ENCODE data around the gene C20orf144. TPM values are rescaled to one million over a fixed set of nuclear protein-coding genes. Genes with fewer than 3 reads are reported as not detected.

The C20orf144 gene
- total and polyA plus RNA-seq, 4 donors = not detected

DNA sequence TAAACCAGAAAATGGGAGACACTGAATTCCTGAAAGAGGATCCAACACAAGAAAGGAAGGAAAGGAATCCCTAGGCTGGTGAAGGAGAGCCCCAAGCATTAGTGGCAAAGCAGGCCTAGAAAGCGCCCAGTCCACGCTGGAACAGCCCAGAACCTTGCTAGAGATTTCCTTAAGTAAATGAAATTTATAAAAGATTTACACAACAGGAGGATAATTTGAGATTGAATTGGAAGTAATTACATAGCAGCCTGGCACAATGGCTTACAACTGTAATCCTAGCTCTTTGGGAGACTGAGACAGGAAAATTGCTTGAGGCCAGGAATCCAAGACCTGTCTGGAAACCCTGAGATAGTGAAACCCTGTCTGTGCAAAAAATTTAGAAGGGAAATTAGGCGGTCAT is 26.8 kb upstream of the C20orf144 start:
- H3K27ac ChIP-seq (ENCODE audit: low read depth in 1 of 2, low read length in 2 of 2) = no peak overlapping the region
- H3K27me3 ChIP-seq (ENCODE audit: control insufficient read depth in 4 of 4, insufficient read depth in 4 of 4, low read length in 3 of 4) = no peaks in the 10 kb centered on the region
- H3K4me1 ChIP-seq (ENCODE audit: control insufficient read depth in 4 of 4, insufficient read depth in 4 of 4, low read length in 3 of 4) = peaks cover 0 to 5% (median 0%) of the 10 kb centered on the region in 4 donors
- no peaks in the 10 kb centered on the region for H3K9me3 ChIP-seq (ENCODE audit: control insufficient read depth in 4 of 4, low read length in 3 of 4)
- H3K4me3 ChIP-seq (ENCODE audit: low read depth in 1 of 3, low read length in 3 of 3) = no peak overlapping the region
- no peak overlapping the region for H3K9ac ChIP-seq (ENCODE audit: low read depth in 1 of 2, low read length in 2 of 2)
- peaks cover 1 to 33% (median 18%) of the 10 kb centered on the region in 4 donors for H3K36me3 ChIP-seq (ENCODE audit: control insufficient read depth in 4 of 4, insufficient read depth in 3 of 4, low read depth in 1 of 4, low read length in 3 of 4)
- TF ChIP-seq RAD21 (IDR thresholded peaks at IDR 0.05) (no peak), TAF1 (conservative IDR thresholded peaks at IDR 0.05) (no peak), EGR1 (IDR thresholded peaks at IDR 0.05; ENCODE audit: low read depth in 2 of 2) (no peak), JUND (IDR thresholded peaks at IDR 0.05) (no peak), RXRA (IDR thresholded peaks at IDR 0.05) (no peak), SP1 (IDR thresholded peaks at IDR 0.05) (no peak), HNF4A (conservative IDR thresholded peaks at IDR 0.05) (no peak), YY1 (IDR thresholded peaks at IDR 0.05) (no peak), HNF4G (IDR thresholded peaks at IDR 0.05) (no peak), FOXA2 (IDR thresholded peaks at IDR 0.05) (no peak), NR2F2 (IDR thresholded peaks at IDR 0.05) (no peak), GABPA (IDR thresholded peaks at IDR 0.05 in 1 of 2, conservative IDR thresholded peaks at IDR 0.05 in 1 of 2) (no peak), FOXA1 (IDR thresholded peaks at IDR 0.05) (no peak)
- TF ChIP-seq, protein P1, sequence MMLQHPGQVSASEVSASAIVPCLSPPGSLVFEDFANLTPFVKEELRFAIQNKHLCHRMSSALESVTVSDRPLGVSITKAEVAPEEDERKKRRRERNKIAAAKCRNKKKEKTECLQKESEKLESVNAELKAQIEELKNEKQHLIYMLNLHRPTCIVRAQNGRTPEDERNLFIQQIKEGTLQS (IDR thresholded peaks at IDR 0.05) = no peak
- TF ChIP-seq, protein P2, sequence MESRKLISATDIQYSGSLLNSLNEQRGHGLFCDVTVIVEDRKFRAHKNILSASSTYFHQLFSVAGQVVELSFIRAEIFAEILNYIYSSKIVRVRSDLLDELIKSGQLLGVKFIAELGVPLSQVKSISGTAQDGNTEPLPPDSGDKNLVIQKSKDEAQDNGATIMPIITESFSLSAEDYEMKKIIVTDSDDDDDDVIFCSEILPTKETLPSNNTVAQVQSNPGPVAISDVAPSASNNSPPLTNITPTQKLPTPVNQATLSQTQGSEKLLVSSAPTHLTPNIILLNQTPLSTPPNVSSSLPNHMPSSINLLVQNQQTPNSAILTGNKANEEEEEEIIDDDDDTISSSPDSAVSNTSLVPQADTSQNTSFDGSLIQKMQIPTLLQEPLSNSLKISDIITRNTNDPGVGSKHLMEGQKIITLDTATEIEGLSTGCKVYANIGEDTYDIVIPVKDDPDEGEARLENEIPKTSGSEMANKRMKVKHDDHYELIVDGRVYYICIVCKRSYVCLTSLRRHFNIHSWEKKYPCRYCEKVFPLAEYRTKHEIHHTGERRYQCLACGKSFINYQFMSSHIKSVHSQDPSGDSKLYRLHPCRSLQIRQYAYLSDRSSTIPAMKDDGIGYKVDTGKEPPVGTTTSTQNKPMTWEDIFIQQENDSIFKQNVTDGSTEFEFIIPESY (IDR thresholded peaks at IDR 0.05) = no peak
- TF ChIP-seq, protein P3, sequence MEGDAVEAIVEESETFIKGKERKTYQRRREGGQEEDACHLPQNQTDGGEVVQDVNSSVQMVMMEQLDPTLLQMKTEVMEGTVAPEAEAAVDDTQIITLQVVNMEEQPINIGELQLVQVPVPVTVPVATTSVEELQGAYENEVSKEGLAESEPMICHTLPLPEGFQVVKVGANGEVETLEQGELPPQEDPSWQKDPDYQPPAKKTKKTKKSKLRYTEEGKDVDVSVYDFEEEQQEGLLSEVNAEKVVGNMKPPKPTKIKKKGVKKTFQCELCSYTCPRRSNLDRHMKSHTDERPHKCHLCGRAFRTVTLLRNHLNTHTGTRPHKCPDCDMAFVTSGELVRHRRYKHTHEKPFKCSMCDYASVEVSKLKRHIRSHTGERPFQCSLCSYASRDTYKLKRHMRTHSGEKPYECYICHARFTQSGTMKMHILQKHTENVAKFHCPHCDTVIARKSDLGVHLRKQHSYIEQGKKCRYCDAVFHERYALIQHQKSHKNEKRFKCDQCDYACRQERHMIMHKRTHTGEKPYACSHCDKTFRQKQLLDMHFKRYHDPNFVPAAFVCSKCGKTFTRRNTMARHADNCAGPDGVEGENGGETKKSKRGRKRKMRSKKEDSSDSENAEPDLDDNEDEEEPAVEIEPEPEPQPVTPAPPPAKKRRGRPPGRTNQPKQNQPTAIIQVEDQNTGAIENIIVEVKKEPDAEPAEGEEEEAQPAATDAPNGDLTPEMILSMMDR (IDR thresholded peaks at IDR 0.05; ENCODE audit: low read depth, low read length, missing input control) = no peak
- TF ChIP-seq, protein P4, sequence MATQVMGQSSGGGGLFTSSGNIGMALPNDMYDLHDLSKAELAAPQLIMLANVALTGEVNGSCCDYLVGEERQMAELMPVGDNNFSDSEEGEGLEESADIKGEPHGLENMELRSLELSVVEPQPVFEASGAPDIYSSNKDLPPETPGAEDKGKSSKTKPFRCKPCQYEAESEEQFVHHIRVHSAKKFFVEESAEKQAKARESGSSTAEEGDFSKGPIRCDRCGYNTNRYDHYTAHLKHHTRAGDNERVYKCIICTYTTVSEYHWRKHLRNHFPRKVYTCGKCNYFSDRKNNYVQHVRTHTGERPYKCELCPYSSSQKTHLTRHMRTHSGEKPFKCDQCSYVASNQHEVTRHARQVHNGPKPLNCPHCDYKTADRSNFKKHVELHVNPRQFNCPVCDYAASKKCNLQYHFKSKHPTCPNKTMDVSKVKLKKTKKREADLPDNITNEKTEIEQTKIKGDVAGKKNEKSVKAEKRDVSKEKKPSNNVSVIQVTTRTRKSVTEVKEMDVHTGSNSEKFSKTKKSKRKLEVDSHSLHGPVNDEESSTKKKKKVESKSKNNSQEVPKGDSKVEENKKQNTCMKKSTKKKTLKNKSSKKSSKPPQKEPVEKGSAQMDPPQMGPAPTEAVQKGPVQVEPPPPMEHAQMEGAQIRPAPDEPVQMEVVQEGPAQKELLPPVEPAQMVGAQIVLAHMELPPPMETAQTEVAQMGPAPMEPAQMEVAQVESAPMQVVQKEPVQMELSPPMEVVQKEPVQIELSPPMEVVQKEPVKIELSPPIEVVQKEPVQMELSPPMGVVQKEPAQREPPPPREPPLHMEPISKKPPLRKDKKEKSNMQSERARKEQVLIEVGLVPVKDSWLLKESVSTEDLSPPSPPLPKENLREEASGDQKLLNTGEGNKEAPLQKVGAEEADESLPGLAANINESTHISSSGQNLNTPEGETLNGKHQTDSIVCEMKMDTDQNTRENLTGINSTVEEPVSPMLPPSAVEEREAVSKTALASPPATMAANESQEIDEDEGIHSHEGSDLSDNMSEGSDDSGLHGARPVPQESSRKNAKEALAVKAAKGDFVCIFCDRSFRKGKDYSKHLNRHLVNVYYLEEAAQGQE (IDR thresholded peaks at IDR 0.05) = no peak
- TF ChIP-seq, protein P5, sequence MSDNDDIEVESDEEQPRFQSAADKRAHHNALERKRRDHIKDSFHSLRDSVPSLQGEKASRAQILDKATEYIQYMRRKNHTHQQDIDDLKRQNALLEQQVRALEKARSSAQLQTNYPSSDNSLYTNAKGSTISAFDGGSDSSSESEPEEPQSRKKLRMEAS (IDR thresholded peaks at IDR 0.05) = no peak
- no peak for DNase-seq (ENCODE audit: low spot score)
- WGBS = 99% methylated on average over 3 of the region's 3 CpGs
